ENCODE measurements around the gene TMCC3.
"Not testable (repeated sequence)": the region's sequence is repeated elsewhere in the genome, so short reads cannot be mapped to it uniquely, and the experiment has no call there.

The TMCC3 gene

DNA sequence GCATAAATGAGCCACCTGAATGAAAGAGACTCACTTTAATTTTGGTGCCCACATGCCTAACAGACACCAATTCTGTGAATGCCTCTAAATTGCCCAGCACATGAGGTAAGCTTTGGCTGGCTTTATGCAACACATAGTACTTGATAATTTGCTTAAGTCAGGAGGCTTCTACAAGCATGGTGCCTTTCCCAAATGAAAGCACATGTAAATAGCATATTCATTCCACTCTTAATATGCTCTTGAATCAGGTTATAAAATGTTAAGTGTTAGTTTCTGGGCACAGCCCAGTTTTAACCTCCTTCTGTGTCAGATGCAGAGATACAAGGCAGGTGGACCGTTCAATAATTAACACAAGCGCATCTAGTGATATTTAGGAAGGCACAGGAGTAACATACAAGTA lies 15.6 kb downstream of the TMCC3 start:
- no peak for DNase-seq (ENCODE audit: low spot score)

DNA sequence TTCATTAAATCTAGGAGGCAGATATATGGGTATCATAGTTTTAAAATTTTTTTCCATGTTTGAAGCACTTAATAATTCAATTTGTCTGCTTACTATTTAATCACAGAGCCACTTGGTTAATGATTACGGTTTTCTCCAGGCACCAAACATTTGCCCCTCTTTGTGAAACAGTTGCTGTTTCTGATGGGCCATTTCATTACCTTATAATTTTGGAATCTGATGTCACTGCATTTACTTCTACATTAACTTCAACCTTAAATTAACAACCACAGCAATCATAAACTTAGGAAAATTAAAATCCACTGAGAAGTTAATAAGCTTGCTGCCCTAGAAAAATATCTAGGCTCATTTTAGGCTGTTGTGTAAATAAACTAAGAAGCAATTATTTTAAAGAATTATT lies 17.0 kb downstream of the TMCC3 start:
- no peak for DNase-seq (ENCODE audit: low spot score)

DNA sequence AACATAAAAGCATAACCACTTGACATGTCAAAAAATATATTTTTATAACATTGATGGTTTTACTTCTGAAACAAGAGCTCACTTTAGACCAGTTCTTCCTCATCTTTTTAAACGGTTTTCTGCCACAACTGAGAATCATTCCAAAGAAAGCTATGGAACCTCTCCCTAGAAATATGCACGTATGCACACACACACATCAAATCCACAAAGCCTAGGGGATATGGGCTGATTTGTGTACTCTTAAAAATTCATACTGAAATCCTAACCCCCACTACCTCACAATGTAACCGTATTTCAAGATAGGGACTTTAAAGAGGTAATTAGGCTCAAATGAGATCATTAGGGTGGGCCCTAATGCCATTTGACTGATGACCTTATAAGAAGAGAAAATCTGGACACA lies 19.3 kb downstream of the TMCC3 start:
- DNase-seq (ENCODE audit: low spot score) = no peak

DNA sequence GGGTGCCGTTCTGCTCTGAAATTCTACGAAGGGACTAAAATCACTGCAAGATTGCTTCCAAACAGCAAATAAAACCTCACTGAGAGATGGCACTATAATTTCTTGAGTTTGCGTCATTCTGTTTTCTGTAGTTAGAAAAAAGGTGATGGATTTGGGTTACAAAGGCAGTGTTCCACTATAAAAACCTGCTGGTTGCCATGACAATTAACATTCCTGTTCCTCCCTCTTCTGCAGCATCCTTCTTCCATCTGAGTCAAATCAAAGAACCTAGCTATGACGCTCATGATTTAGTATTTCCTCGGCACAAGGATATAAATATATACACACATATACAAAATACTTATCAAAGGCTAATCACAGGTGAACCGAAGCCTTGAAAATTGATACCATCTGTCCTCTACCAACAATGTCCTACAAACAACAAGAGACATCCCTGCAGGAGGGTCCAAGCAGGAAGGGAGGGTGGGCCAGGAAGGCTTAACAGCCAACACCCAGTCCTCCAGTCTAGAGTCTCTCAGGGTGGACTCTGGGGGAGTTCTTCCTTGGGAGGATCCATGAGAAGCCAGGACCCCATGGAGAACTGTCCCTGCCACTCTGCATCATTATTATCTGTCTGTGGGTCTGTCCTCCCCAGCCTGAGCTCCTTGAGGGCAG lies 21.4 kb downstream of the TMCC3 start:
- no peak for DNase-seq (ENCODE audit: low spot score)

DNA sequence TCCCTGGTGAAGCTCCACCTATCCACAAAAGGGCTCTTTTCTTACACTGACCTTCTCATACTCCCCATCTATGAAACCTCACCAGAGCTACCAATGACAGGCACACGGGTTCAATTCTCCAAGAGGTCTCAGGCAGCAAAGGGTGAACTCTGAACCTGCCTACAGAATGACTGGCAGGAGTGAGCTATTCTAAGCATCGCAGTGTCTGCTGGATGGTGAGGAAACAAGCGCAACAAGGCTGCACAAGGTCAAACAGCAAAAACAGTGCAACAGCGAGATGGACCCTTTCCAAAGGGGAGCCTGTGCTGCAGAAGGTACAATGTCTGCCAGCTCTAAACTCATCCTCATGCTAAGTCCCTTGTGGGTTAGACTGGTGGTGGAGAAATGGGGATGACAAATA lies 22.0 kb downstream of the TMCC3 start:
- DNase-seq (ENCODE audit: low spot score) = no peak

DNA sequence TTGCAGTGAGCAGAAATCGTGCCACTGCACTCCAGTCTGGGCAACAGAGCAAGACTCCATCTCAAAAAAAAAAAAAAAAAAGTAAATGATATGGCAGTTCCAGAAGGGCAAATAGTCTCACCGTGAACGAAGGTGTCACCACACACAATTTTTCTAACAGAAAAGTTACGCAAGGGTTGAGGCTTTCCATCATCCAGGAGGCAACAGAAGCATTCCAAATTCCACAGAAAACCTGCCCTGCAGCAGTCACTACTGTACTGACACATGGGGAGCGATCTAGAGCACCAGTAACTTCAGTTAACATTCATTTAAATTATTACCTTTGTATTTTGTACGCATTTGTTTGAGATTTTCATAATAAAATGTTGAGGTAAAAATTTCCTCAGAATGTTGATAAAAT lies 24.8 kb downstream of the TMCC3 start:
- DNase-seq (ENCODE audit: low spot score) = no peak

DNA sequence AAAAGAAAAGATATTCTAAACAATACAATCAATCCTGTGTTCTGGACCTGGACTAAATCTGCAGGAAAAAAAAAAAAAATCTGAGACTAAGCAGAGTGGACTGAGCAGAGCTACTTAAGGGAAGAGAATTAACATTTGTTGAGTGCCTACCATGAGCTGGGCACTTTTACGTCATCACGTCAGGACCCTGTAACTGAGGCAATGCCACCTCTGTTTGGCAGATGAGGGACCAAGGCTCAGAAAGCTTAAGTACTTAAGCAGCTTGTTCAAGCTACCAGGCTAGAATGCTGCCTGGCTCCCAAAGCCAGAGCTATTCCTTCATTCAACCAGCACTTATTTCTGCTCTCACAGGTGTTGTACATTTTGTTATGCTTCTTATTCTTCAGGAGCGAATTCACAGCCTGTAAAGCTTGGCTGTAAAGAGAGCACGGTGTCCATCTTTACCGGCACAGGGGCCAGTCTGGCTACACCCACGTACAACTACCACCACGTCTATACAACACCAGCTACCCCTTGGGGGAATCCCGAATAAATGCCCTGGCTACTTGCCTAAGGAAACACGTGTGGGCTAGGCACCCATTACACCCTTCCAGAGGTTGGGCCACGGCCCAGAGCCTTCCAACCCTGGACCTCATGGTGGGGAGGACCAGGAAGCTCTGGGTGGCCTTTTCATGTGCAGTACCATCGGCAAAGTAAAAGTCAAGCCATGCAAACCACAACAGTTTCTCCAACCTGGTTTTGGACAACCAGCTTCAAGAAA lies 27.0 kb downstream of the TMCC3 start:
- DNase-seq (ENCODE audit: low spot score) = peak; percentile 35

DNA sequence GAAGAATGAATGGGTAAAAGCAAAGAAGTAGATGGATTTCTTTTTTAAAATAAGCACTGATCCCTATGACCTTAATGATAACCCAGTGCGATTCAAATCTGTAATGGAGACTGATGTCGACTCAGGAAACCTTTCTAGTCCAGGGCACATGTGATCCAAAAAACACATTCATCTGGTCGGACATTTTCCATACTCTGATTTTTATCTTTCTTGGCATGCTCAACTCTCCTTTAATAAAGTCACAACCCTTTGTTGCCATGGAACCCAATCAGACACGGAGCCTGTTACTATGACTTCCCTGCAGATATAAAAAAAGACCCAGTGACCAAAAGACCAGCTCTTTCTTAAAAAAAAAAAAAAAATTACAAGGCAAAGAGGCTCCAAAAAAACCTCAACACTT lies 27.9 kb downstream of the TMCC3 start:
- DNase-seq (ENCODE audit: low spot score) = peak; percentile 67

DNA sequence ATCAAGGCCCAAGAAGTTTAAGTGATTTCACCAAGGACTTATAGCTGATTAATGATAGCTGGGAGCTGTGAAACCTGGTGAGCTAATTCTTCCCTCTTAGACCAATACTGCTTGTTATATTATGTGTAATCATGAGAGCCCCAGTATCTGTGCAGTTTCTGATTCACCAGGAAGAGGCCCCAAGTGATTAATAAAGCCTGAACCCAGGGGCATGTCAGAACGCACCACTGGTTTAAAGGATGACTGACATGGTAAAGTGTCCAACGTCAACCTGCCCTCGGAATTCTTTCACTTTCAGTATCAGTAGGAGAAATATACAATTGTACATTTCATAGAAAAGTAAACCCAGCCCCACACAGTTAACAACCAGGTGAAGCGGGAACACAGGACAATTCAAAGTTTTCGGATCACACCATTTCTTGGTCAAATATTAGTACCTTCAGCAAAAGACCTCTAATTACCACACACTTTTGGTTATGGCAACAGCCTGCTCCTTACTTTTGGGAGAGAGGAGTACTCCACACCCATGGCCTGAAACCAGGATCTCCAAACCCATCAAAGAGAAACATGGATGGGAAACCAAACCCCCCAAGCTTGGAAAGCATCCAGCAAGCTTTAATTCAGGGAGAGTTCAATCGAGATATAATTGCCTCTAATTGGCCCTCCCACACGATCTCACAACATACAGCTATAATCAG lies 28.5 kb downstream of the TMCC3 start:
- DNase-seq (ENCODE audit: low spot score) = peak; percentile 98

DNA sequence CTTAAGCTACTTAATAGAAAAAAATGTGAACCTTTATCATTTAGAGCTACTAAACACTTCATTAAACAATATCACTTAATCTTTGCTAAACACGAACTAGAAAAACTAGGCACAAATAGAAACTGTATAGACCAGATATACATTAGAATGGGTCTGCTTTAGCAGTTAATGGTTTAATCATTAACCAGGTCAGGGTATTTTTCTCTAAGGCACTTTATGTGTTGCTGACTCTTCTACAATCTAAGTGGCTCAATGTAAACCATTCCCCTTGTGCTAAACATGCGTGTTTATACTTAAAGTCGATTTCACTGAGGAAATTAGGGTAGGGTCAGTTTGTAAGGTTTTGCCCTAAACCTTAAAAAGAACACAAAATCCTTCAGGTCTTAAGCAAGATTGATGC lies 29.7 kb downstream of the TMCC3 start:
- no peak for DNase-seq (ENCODE audit: low spot score)

DNA sequence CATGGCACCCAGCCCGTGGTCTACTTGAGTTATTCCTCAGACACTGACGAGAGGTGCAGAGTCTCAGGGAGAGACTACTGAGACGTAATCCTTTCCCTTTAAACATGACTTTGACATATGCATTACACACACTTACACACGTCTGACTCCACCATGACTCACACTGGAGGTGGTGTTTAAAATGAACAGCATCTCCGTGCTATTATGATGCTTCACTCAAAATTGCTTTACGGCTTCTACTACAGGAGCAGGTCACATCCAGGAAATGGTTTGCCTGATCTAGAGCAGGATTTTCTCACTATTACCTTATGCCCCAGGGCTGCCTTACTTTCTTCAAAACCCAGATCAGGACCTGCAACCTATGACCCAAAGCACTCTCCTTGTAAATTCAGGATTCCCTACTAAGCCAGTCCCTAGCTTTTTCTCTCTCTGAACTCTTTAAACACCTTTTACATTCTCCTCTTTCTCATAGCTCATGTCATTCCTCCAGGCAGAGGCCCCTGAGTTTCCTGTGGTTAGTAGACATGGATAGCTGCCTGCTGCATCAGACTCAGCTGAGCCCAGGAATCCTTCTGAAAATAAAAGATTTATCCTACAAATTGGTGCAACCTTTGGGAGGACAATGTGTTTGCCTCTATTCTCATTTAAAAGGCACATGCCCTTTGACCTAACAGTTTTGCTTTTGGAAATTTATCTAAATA lies 31.2 kb downstream of the TMCC3 start:
- peak; percentile 97 for DNase-seq (ENCODE audit: low spot score)

DNA sequence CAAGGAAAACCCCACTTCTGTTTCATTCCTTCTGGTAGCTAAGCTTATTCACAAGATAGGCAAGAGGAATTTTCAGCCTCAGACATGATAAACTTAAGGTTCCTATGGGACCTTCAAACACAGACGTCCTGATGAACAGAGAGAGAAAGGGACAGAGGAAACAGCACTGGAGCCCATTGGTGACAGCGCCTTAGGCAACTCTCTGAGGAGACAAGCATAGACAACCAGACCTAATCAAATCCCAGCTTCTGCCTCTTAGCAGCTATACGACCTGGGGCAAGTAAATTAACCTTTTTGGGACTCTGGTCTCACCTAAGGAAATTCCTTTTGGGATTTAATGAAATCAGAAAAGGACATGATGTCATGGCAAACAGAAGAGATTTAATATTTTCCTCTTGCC lies 33.3 kb downstream of the TMCC3 start:
- no peak for DNase-seq (ENCODE audit: low spot score)

DNA sequence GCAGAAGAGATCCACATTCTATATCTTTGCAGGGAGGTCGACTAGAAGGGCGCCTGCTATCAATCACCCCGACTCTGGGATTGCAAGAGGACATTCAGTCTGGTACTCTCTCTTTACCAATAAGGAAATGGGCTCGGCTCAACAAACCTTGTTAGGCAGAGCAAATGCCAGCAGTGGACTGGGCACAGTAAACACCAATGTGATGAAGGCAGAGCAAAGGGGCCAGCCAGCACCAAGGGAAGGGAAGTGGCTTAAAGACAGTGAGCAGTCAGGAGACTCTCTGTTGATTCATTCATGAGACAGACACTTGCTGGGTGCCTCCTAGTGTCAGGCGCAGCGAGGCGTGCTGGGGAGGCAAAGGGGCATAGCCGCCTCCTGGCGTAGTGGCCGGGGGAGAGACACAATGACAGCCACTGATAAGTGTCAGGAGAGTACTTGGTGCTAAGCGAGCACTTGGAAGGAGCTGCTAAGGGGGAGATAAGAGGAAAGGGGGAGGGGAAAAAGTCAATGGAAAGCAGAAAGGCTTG lies 34.1 kb downstream of the TMCC3 start:
- DNase-seq (ENCODE audit: low spot score) = peak; percentile 88

DNA sequence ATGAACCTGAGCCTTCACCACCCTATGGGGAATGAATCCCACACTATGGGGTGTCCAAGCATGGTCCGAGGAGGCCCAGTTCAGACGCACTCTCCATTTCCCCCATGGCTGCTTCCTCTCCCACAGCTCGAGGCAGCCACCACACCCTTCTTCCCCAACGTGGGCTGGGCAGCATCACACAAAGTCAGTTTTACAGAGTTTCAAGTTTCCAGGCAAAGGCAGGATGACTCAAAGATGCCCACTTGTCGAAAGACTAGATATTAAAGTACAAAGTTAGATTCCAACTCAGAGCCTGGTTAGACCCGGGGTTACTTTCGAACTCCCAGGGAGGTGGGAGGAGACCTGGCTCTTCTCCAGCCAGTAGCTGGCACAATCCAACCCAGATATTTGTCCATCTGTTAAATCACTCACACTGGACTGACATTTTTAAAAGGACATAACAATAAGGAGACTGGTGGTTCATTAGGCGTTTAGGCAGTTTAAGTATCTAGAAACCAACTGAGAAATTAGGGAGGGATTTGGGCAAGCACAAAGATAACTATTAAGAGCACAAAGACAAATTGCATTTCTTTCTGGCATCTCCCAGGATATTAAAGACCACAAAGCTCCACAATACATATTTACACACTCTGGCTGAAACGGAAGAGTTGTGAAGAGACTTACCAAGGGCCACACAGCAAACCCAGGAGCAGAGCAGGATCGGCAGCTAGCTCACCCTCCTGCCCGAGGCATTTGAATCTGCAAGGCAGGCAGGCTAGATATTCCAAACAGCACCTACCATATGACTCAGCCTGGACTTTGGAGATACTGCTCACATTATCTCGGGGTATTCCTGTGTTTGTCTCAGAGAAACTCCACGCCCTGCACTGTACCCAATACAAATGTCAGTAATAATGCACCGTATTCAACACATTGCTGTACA lies 34.8 kb downstream of the TMCC3 start:
- peak; percentile 93 for DNase-seq (ENCODE audit: low spot score)

DNA sequence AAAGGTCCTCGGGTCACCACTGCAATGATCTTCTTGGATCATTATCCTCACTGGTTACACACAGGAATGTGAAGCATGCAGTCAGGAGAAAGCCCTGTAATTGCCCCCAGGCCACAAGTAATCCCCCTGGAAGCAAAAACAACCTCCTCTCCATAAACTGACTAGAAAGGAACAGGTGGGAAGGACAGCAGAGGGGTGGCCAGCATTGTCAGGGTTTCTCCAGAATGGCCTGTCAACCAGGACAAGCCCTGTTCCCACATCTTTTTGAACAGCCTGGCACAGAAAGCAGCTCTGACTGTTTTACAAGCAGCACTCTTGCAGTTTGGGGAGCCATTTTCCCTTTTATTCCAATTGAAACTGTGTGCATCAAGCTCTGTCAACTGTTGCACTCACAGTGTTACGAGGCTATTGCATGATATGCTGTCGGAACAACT lies 36.1 kb downstream of the TMCC3 start:
- peak; percentile 76 for DNase-seq (ENCODE audit: low spot score)

DNA sequence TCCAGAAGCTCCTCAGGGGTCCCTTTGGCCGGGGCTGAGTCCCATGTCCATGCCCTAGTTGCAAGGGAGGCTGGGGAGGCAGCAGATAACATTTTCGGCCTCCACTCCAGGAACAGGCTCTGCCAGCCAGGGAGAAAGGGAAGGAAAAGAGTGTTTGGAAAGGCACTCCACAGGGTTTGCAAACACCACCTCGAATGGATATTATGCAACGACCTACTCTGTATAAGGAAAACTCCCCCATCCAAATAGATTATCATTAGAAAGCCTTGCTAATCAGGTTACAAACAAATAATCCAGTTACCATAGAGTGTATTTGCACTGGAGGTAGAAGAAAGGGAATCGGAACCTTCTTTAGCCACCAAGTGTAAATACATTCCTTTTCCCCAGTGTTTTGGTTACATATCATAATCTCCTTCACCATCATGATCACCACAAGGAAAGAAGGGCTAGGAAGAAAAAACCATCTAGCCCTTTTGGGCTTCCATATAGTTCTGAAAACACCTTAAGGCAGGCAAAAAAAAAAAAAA lies 40.4 kb downstream of the TMCC3 start:
- DNase-seq (ENCODE audit: low spot score) = no peak

DNA sequence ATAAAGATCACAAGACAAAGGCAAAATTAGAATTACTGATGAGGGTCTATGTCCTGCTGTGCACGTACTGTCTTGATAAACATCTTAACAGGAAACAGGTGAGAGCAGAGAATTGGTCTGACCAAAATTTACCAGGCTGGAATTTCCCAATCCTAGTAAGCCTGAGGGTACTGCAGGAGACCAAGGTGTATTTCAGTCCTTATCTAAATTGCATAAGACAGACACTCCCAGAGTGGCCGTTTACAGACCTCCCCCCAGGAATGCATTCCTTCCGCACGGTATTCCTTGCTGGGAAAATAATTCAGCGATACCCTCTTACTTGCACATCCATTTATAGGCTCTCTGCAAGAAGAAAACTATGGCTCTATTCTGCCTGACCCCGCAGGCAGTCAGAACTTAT lies 43.5 kb downstream of the TMCC3 start:
- DNase-seq (ENCODE audit: low spot score) = not testable (repeated sequence)

DNA sequence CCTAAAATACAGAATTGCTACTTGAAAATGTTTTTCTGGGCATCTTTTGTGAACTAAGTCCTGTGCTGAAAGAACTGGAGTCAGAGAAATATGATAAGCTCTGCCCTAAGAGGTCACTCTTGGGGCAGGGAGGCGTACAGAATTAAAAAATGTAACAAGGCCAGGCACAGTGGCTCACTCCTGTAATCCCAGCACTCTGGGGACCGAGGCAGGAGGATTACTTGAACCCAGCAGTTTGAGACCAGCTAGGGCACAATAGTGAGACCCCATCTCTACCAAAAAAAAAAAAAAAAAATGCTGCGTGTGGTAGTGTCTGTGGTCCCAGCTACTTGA lies 46.0 kb downstream of the TMCC3 start:
- DNase-seq (ENCODE audit: low spot score) = no peak

DNA sequence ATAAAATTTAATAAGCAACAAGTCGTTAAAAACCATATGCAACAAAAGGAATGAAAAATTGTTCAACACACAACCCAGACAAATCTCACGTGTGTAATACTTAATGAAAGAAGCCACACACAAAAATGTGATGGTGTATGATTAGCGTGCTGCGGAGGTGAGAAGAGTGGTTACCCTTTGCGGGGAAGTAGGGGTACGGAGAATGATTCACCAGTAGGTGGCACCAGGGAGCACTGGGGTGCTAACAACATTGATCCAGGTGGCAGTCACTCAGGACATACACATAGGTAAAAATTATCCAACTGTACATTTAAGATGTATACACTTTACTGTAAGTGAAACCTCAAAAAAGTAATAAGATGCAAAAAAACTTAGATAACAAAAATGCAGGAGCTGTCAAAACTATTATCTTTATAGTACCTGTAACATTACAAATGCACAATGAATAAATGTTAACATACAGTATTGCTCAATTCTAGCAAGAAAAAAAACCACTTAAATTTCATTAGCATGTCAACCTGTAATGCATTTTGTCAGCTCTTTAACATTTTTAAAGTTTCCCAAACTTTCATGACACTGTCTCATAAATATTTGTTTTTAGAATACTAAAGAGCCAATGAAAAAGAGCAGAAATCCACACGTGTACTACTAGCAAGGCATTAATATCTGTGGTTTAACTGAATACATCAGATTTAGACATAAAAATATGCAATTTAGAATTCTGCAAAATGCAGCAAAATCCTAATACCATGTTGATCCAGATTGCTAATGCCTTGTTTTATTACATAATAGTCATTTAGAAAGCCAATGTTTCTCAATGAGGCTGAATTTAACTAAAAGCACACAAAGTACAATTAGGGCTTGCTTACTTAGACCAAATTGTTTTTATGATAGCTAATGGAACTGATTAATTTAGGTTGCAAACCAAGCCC lies 46.7 kb downstream of the TMCC3 start:
- DNase-seq (ENCODE audit: low spot score) = no peak

DNA sequence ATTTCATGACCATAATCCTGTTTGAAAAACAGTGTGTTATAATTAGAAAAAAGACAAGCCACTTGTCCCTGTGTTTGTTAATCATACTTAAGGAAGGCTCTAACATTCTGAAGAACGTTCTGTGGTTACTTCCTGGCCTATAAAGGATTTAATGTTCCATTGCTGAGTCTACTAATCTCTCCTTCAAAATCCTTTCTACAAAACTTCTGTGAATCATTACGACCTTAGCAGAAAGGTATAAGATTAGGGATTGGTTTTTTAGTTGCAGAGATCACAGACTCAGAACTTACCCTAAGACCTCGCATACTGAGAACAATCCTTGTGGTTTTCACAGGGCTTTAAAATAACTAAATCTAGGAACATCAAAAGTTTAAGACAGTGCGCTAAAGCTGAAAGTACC lies 48.3 kb downstream of the TMCC3 start:
- no peak for DNase-seq (ENCODE audit: low spot score)
